ENCODE data around the gene CCDC158.
"Not testable (repeated sequence)": the region's sequence is repeated elsewhere in the genome, so short reads cannot be mapped to it uniquely, and the experiment has no call there.

Gene CCDC158

DNA sequence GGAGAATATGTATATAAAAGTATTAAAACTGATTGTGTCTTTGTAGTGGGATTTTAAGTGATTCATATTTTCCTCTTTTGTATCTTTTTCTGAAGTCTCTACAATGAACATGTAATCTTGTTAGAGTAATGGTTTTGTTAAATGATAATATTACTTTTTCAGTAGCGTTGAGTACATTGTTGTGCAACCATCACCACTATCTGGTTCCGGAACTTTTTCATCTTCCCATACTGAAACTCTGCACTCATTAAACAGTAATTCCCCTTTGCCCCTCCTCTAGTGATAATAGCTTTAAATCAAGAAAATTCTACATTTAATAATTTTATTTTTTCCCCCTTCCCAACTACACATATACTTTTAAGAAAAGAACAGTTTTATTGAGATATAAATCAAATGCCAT lies 37.4 kb upstream of the CCDC158 start:
- Histone ChIP-seq H3K79me2 (ENCODE audit: insufficient read depth, low read length) (no peaks in the 10 kb centered on the region), H3K4me3 (ENCODE audit: insufficient read depth, low read length, poor library complexity, severe bottlenecking) (no peak overlapping the region), H4K20me1 (ENCODE audit: low read depth, low read length) (no peaks in the 10 kb centered on the region), H2AFZ (ENCODE audit: low read depth, low read length, severe bottlenecking) (no peak overlapping the region), H3K9me2 (replicated peaks; ENCODE audit: insufficient read depth, low read length) (no peaks in the 10 kb centered on the region), H3K27ac (ENCODE audit: low read depth, low read length) (no peak overlapping the region), H3K4me2 (ENCODE audit: low read depth, low read length, poor library complexity, severe bottlenecking) (no peak overlapping the region), H3F3A (ENCODE audit: insufficient read depth) (no peaks in the 10 kb centered on the region), H3K27me3 (ENCODE audit: low read length) (no peaks in the 10 kb centered on the region), H3K9ac (ENCODE audit: low read length) (no peak overlapping the region), H3K36me3 (ENCODE audit: low read length) (no peaks in the 10 kb centered on the region), H3K9me3 (ENCODE audit: insufficient read depth, low read length) (no peaks in the 10 kb centered on the region)
- TF ChIP-seq, protein P1, sequence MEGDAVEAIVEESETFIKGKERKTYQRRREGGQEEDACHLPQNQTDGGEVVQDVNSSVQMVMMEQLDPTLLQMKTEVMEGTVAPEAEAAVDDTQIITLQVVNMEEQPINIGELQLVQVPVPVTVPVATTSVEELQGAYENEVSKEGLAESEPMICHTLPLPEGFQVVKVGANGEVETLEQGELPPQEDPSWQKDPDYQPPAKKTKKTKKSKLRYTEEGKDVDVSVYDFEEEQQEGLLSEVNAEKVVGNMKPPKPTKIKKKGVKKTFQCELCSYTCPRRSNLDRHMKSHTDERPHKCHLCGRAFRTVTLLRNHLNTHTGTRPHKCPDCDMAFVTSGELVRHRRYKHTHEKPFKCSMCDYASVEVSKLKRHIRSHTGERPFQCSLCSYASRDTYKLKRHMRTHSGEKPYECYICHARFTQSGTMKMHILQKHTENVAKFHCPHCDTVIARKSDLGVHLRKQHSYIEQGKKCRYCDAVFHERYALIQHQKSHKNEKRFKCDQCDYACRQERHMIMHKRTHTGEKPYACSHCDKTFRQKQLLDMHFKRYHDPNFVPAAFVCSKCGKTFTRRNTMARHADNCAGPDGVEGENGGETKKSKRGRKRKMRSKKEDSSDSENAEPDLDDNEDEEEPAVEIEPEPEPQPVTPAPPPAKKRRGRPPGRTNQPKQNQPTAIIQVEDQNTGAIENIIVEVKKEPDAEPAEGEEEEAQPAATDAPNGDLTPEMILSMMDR (IDR thresholded peaks at IDR 0.05; ENCODE audit: insufficient read depth, low read length, poor library complexity, severe bottlenecking), result no peak
- TF ChIP-seq EZH2phosphoT487 (conservative IDR thresholded peaks at IDR 0.05; ENCODE audit: low read length), result no peak

DNA sequence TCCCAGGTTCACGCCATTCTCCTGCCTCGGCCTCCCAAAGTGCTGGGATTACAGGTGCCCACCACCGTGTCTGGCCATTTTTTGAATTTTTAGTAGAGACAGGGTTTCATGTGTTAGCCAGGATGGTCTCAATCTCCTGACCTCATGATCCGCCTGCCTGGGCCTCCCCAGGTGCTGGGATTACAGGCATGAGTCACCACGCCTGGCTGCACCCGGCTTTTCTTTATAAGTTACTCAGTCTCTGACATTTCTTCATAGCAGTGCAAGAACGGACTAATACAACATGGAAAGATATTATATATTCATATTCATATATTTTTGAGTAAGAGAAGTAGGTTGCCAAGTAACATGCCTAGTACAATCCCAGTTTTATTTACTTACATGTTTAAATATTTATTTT lies 36.9 kb upstream of the CCDC158 start:
- no peak overlapping the region for H3K4me2 ChIP-seq (ENCODE audit: low read depth, low read length, poor library complexity, severe bottlenecking)
- no peak overlapping the region for H3K27ac ChIP-seq (ENCODE audit: low read depth, low read length)
- TF ChIP-seq, protein P1 (IDR thresholded peaks at IDR 0.05; ENCODE audit: insufficient read depth, low read length, poor library complexity, severe bottlenecking), result no peak
- TF ChIP-seq EZH2phosphoT487 (conservative IDR thresholded peaks at IDR 0.05; ENCODE audit: low read length), result no peak
- no peaks in the 10 kb centered on the region for H3K79me2 ChIP-seq (ENCODE audit: insufficient read depth, low read length)
- H3F3A ChIP-seq (ENCODE audit: insufficient read depth), result no peaks in the 10 kb centered on the region
- no peaks in the 10 kb centered on the region for H3K9me3 ChIP-seq (ENCODE audit: insufficient read depth, low read length)
- no peaks in the 10 kb centered on the region for H3K9me2 ChIP-seq (replicated peaks; ENCODE audit: insufficient read depth, low read length)
- H3K4me3 ChIP-seq (ENCODE audit: insufficient read depth, low read length, poor library complexity, severe bottlenecking), result no peak overlapping the region
- no peak overlapping the region for H3K9ac ChIP-seq (ENCODE audit: low read length)
- H2AFZ ChIP-seq (ENCODE audit: low read depth, low read length, severe bottlenecking), result no peak overlapping the region
- no peaks in the 10 kb centered on the region for H3K36me3 ChIP-seq (ENCODE audit: low read length)
- H3K27me3 ChIP-seq (ENCODE audit: low read length), result no peaks in the 10 kb centered on the region
- H4K20me1 ChIP-seq (ENCODE audit: low read depth, low read length), result no peaks in the 10 kb centered on the region

DNA sequence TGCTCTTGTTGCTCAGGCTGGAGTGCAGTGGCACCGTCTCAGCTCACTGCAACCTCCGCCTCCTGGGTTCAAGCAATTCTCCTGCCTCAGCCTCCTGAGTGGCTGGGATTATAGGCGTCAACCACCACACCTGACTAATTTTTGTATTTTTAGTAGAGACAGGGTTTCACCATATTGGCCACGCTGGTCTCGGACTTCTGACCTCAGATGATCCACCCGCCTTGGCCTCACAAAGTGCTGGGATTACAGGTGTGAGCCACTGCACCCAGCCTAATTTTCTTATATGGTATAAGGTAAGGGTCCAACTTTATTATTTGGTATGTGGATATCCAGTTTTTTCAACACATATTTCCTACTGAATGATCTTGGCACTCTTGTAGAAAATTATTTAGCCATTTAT lies 33.1 kb upstream of the CCDC158 start:
- H2AFZ ChIP-seq (ENCODE audit: low read depth, low read length, severe bottlenecking); H3K27me3 ChIP-seq (ENCODE audit: low read length); H3K27ac ChIP-seq (ENCODE audit: low read depth, low read length); H3K9me2 ChIP-seq (replicated peaks; ENCODE audit: insufficient read depth, low read length); H3F3A ChIP-seq (ENCODE audit: insufficient read depth); H3K4me2 ChIP-seq (ENCODE audit: low read depth, low read length, poor library complexity, severe bottlenecking); H3K4me3 ChIP-seq (ENCODE audit: insufficient read depth, low read length, poor library complexity, severe bottlenecking); H3K9me3 ChIP-seq (ENCODE audit: insufficient read depth, low read length); H3K36me3 ChIP-seq (ENCODE audit: low read length); H3K9ac ChIP-seq (ENCODE audit: low read length); H3K79me2 ChIP-seq (ENCODE audit: insufficient read depth, low read length); H4K20me1 ChIP-seq (ENCODE audit: low read depth, low read length): not testable (repeated sequence)

DNA sequence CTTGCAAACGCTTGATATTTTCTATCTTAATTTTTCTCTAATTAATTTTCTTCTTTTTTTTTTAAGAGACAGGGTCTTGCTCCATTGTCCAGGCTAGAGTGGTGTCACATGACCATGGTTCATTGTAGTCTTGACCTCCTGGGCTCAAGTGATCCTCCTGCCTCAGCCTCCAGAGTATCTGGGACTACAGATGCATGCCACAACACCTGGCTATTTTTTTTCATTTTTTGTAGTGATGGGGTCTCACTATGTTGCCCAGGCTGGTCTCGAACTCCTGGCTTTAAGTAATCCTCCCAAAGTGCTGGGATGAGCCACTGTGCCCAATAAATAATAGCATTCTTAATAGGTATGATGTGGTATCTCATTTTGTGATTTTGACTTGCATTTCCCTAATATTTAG lies 32.3 kb upstream of the CCDC158 start:
- Histone ChIP-seq H3K79me2 (ENCODE audit: insufficient read depth, low read length) (no peaks in the 10 kb centered on the region), H3K4me3 (ENCODE audit: insufficient read depth, low read length, poor library complexity, severe bottlenecking) (no peak overlapping the region), H3K9ac (ENCODE audit: low read length) (no peak overlapping the region), H3K9me2 (replicated peaks; ENCODE audit: insufficient read depth, low read length) (no peaks in the 10 kb centered on the region), H3K27ac (ENCODE audit: low read depth, low read length) (no peak overlapping the region), H3K27me3 (ENCODE audit: low read length) (no peaks in the 10 kb centered on the region), H4K20me1 (ENCODE audit: low read depth, low read length) (no peaks in the 10 kb centered on the region), H3K36me3 (ENCODE audit: low read length) (no peaks in the 10 kb centered on the region), H2AFZ (ENCODE audit: low read depth, low read length, severe bottlenecking) (no peak overlapping the region), H3F3A (ENCODE audit: insufficient read depth) (no peaks in the 10 kb centered on the region), H3K4me2 (ENCODE audit: low read depth, low read length, poor library complexity, severe bottlenecking) (no peak overlapping the region), H3K9me3 (ENCODE audit: insufficient read depth, low read length) (no peaks in the 10 kb centered on the region)
- TF ChIP-seq EZH2phosphoT487 (conservative IDR thresholded peaks at IDR 0.05; ENCODE audit: low read length), result no peak
- TF ChIP-seq, protein P1 (IDR thresholded peaks at IDR 0.05; ENCODE audit: insufficient read depth, low read length, poor library complexity, severe bottlenecking), result no peak
